HG03025 (cell line): Measurements from ENCODE around the gene GOLPH3.

Source experiments
- ATAC-seq: cut with Tn5 transposase; IDR thresholded peaks from one replicate; pipeline ENCODE4 v1.9.1; 2021; ENCODE audit warnings: mild to moderate bottlenecking, moderate library complexity; ENCODE audit not compliant: unreplicated experiment, low FRiP score

The GOLPH3 gene

DNA sequence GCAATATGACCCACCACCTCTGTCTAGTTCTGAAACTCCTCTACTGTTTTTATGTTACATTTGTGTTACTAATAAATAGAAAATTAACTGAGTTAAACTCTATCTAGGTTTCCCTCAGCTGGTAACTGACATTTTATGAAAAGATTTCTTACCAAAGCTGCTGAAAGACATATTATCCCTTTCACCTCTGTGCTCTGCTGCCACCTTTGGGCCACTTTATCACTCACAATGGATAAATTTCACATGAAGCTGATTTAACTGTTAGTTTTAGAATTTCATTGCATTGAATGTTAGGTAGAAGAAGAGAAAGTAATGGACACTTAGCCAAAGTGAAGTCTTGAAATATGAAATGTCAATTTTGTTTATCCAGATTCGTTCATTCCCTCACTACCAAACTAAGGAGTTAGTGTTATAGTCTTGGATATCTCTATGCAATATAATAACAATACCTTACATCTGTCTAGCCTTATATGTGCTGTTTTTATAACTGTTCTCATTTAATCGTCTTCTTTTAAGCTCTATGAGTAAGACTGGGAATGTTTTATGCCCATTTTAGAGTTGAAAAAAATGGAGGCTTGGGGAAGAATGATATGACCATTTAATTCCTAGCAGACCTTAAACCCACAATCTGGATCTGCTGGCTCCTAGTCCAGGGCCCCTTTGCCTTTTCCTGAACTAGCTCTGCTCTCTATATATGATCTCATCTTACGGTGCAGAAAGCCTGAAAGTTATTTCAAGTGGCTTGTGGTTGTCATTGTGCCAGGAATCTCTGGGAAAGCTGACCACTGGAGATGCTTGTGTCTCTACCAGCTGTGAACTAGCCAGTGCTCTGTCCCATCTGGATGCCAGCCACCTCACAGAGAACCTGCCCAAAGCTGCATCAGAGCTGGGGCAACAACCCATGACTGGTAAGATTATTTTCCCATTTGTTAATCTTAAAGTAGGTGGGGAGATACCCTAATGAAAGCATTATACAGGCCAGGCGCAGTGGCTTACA is 97.1 kb downstream of the GOLPH3 start:
- ATAC-seq, result no peak
